ENCODE data around the gene SMAD6. TPM values are rescaled to one million over a fixed set of nuclear protein-coding genes. Genes with fewer than 3 reads are reported as not detected.

SMAD6 gene
- total RNA-seq, 1 donor from 2014 or later: 8.9 TPM

GRCh38 chr15:66658044-66658443 is 44.0 kb upstream of the SMAD6 start:
- H3K27ac ChIP-seq (ENCODE audit: low read depth, low read length): no peak overlapping the region

GRCh38 chr15:66658855-66659254 is 43.2 kb upstream of the SMAD6 start:
- no peaks in the 10 kb centered on the region for H3K36me3 ChIP-seq (ENCODE audit: control insufficient read depth in 3 of 3, insufficient read depth in 3 of 3, low read length in 3 of 3)
- no peaks in the 10 kb centered on the region for H3K9me3 ChIP-seq (ENCODE audit: control insufficient read depth in 3 of 3, low read length in 3 of 3)
- peaks cover 0 to 9% (median 7%) of the 10 kb centered on the region in 3 donors for H3K4me1 ChIP-seq (ENCODE audit: control insufficient read depth in 3 of 3, insufficient read depth in 3 of 3, low read length in 3 of 3)
- peaks cover 0 to 10% (median 4%) of the 10 kb centered on the region in 3 donors for H3K27me3 ChIP-seq (ENCODE audit: control insufficient read depth in 3 of 3, insufficient read depth in 3 of 3, low read length in 3 of 3)
- H3K9ac ChIP-seq (ENCODE audit: low read depth in 1 of 3, low read length in 3 of 3): no peak overlapping the region
- no peak overlapping the region for H3K27ac ChIP-seq (ENCODE audit: low read depth, low read length)
- no peak overlapping the region for H3K4me3 ChIP-seq (ENCODE audit: low read length in 3 of 3)

More at GRCh38 chr15:66658044-66658443, 44.0 kb upstream of the SMAD6 start:
- Histone ChIP-seq H3K9me3 (ENCODE audit: control insufficient read depth in 3 of 3, low read length in 3 of 3) (no peaks in the 10 kb centered on the region), H3K9ac (ENCODE audit: low read depth in 1 of 3, low read length in 3 of 3) (no peak overlapping the region), H3K27me3 (ENCODE audit: control insufficient read depth in 3 of 3, insufficient read depth in 3 of 3, low read length in 3 of 3) (peaks cover 0 to 10% (median 4%) of the 10 kb centered on the region in 3 donors), H3K4me1 (ENCODE audit: control insufficient read depth in 3 of 3, insufficient read depth in 3 of 3, low read length in 3 of 3) (peaks cover 0 to 9% (median 7%) of the 10 kb centered on the region in 3 donors), H3K36me3 (ENCODE audit: control insufficient read depth in 3 of 3, insufficient read depth in 3 of 3, low read length in 3 of 3) (no peaks in the 10 kb centered on the region), H3K4me3 (ENCODE audit: low read length in 3 of 3) (no peak overlapping the region)

GRCh38 chr15:66659384-66659783 is 42.7 kb upstream of the SMAD6 start:
- no peaks in the 10 kb centered on the region for H3K9me3 ChIP-seq (ENCODE audit: control insufficient read depth in 3 of 3, low read length in 3 of 3)
- H3K27ac ChIP-seq (ENCODE audit: low read depth, low read length): no peak overlapping the region
- peaks cover 0 to 9% (median 7%) of the 10 kb centered on the region in 3 donors for H3K4me1 ChIP-seq (ENCODE audit: control insufficient read depth in 3 of 3, insufficient read depth in 3 of 3, low read length in 3 of 3)
- H3K4me3 ChIP-seq (ENCODE audit: low read length in 3 of 3): no peak overlapping the region
- H3K9ac ChIP-seq (ENCODE audit: low read depth in 1 of 3, low read length in 3 of 3): no peak overlapping the region
- peaks cover 0 to 10% (median 3%) of the 10 kb centered on the region in 3 donors for H3K27me3 ChIP-seq (ENCODE audit: control insufficient read depth in 3 of 3, insufficient read depth in 3 of 3, low read length in 3 of 3)
- no peaks in the 10 kb centered on the region for H3K36me3 ChIP-seq (ENCODE audit: control insufficient read depth in 3 of 3, insufficient read depth in 3 of 3, low read length in 3 of 3)

GRCh38 chr15:66661432-66662096 is 40.5 kb upstream of the SMAD6 start:
- no peaks in the 10 kb centered on the region for H3K9me3 ChIP-seq (ENCODE audit: control insufficient read depth in 3 of 3, low read length in 3 of 3)

GRCh38 chr15:66662522-66662921 is 39.5 kb upstream of the SMAD6 start:
- Histone ChIP-seq H3K4me3 (ENCODE audit: low read length in 3 of 3) (no peak overlapping the region), H3K4me1 (ENCODE audit: control insufficient read depth in 3 of 3, insufficient read depth in 3 of 3, low read length in 3 of 3) (peaks cover 0 to 3% (median 2%) of the 10 kb centered on the region in 3 donors), H3K36me3 (ENCODE audit: control insufficient read depth in 3 of 3, insufficient read depth in 3 of 3, low read length in 3 of 3) (no peaks in the 10 kb centered on the region), H3K27ac (ENCODE audit: low read depth, low read length) (no peak overlapping the region), H3K9me3 (ENCODE audit: control insufficient read depth in 3 of 3, low read length in 3 of 3) (no peaks in the 10 kb centered on the region), H3K27me3 (ENCODE audit: control insufficient read depth in 3 of 3, insufficient read depth in 3 of 3, low read length in 3 of 3) (no peaks in the 10 kb centered on the region), H3K9ac (ENCODE audit: low read depth in 1 of 3, low read length in 3 of 3) (no peak overlapping the region)

More at GRCh38 chr15:66661432-66662096, 40.5 kb upstream of the SMAD6 start:
- H3K27me3 ChIP-seq (ENCODE audit: control insufficient read depth in 3 of 3, insufficient read depth in 3 of 3, low read length in 3 of 3): peaks cover 0 to 2% (median 0%) of the 10 kb centered on the region in 3 donors
- H3K4me3 ChIP-seq (ENCODE audit: low read length in 3 of 3): no peak overlapping the region
- H3K27ac ChIP-seq (ENCODE audit: low read depth, low read length): peak overlapping the region; percentile 36
- H3K36me3 ChIP-seq (ENCODE audit: control insufficient read depth in 3 of 3, insufficient read depth in 3 of 3, low read length in 3 of 3): no peaks in the 10 kb centered on the region
- H3K4me1 ChIP-seq (ENCODE audit: control insufficient read depth in 3 of 3, insufficient read depth in 3 of 3, low read length in 3 of 3): peaks cover 0 to 4% (median 3%) of the 10 kb centered on the region in 3 donors
- H3K9ac ChIP-seq (ENCODE audit: low read depth in 1 of 3, low read length in 3 of 3): no peak overlapping the region

GRCh38 chr15:66663664-66664063 is 38.4 kb upstream of the SMAD6 start:
- Histone ChIP-seq H3K9ac (ENCODE audit: low read depth in 1 of 3, low read length in 3 of 3) (no peak overlapping the region), H3K4me1 (ENCODE audit: control insufficient read depth in 3 of 3, insufficient read depth in 3 of 3, low read length in 3 of 3) (no peaks in the 10 kb centered on the region), H3K27ac (ENCODE audit: low read depth, low read length) (no peak overlapping the region), H3K27me3 (ENCODE audit: control insufficient read depth in 3 of 3, insufficient read depth in 3 of 3, low read length in 3 of 3) (no peaks in the 10 kb centered on the region), H3K9me3 (ENCODE audit: control insufficient read depth in 3 of 3, low read length in 3 of 3) (peaks cover 0 to 4% (median 0%) of the 10 kb centered on the region in 3 donors), H3K4me3 (ENCODE audit: low read length in 3 of 3) (no peak overlapping the region), H3K36me3 (ENCODE audit: control insufficient read depth in 3 of 3, insufficient read depth in 3 of 3, low read length in 3 of 3) (no peaks in the 10 kb centered on the region)

GRCh38 chr15:66670175-66670574 is 31.9 kb upstream of the SMAD6 start:
- H3K27me3 ChIP-seq (ENCODE audit: control insufficient read depth in 3 of 3, insufficient read depth in 3 of 3, low read length in 3 of 3): peaks cover 0 to 7% (median 0%) of the 10 kb centered on the region in 3 donors

GRCh38 chr15:66670762-66671580 is 31.1 kb upstream of the SMAD6 start:
- no peak overlapping the region for H3K9ac ChIP-seq (ENCODE audit: low read depth in 1 of 3, low read length in 3 of 3)
- H3K4me1 ChIP-seq (ENCODE audit: control insufficient read depth in 3 of 3, insufficient read depth in 3 of 3, low read length in 3 of 3): no peaks in the 10 kb centered on the region
- H3K9me3 ChIP-seq (ENCODE audit: control insufficient read depth in 3 of 3, low read length in 3 of 3): peaks cover 0 to 4% (median 0%) of the 10 kb centered on the region in 3 donors

More at GRCh38 chr15:66670175-66670574, 31.9 kb upstream of the SMAD6 start:
- H3K4me1 ChIP-seq (ENCODE audit: control insufficient read depth in 3 of 3, insufficient read depth in 3 of 3, low read length in 3 of 3): no peaks in the 10 kb centered on the region
- H3K4me3 ChIP-seq (ENCODE audit: low read length in 3 of 3): no peak overlapping the region
- no peak overlapping the region for H3K9ac ChIP-seq (ENCODE audit: low read depth in 1 of 3, low read length in 3 of 3)
- H3K9me3 ChIP-seq (ENCODE audit: control insufficient read depth in 3 of 3, low read length in 3 of 3): peaks cover 0 to 4% (median 0%) of the 10 kb centered on the region in 3 donors
- H3K36me3 ChIP-seq (ENCODE audit: control insufficient read depth in 3 of 3, insufficient read depth in 3 of 3, low read length in 3 of 3): no peaks in the 10 kb centered on the region
- H3K27ac ChIP-seq (ENCODE audit: low read depth, low read length): no peak overlapping the region

GRCh38 chr15:66672867-66673266 is 29.2 kb upstream of the SMAD6 start:
- no peaks in the 10 kb centered on the region for H3K4me1 ChIP-seq (ENCODE audit: control insufficient read depth in 3 of 3, insufficient read depth in 3 of 3, low read length in 3 of 3)
- no peak overlapping the region for H3K4me3 ChIP-seq (ENCODE audit: low read length in 3 of 3)
- peaks cover 0 to 1% (median 0%) of the 10 kb centered on the region in 3 donors for H3K9me3 ChIP-seq (ENCODE audit: control insufficient read depth in 3 of 3, low read length in 3 of 3)
- no peaks in the 10 kb centered on the region for H3K36me3 ChIP-seq (ENCODE audit: control insufficient read depth in 3 of 3, insufficient read depth in 3 of 3, low read length in 3 of 3)
- H3K27me3 ChIP-seq (ENCODE audit: control insufficient read depth in 3 of 3, insufficient read depth in 3 of 3, low read length in 3 of 3): peaks cover 0 to 7% (median 0%) of the 10 kb centered on the region in 3 donors
- no peak overlapping the region for H3K27ac ChIP-seq (ENCODE audit: low read depth, low read length)
- no peak overlapping the region for H3K9ac ChIP-seq (ENCODE audit: low read depth in 1 of 3, low read length in 3 of 3)

More at GRCh38 chr15:66670762-66671580, 31.1 kb upstream of the SMAD6 start:
- Histone ChIP-seq H3K27ac (ENCODE audit: low read depth, low read length) (no peak overlapping the region), H3K36me3 (ENCODE audit: control insufficient read depth in 3 of 3, insufficient read depth in 3 of 3, low read length in 3 of 3) (no peaks in the 10 kb centered on the region), H3K4me3 (ENCODE audit: low read length in 3 of 3) (no peak overlapping the region), H3K27me3 (ENCODE audit: control insufficient read depth in 3 of 3, insufficient read depth in 3 of 3, low read length in 3 of 3) (peaks cover 0 to 7% (median 0%) of the 10 kb centered on the region in 3 donors)
